HG02852 (cell line): ENCODE results near the gene AGK.

Source experiments
- ATAC-seq: cut with Tn5 transposase; IDR thresholded peaks from one replicate; pipeline ENCODE4 v1.9.1; 2021; ENCODE audit warnings: mild to moderate bottlenecking, moderate library complexity; ENCODE audit not compliant: unreplicated experiment

Gene AGK

GRCh38 chr7:141584935-141585334 lies 33.7 kb downstream of the AGK start:
- no peak for ATAC-seq

- ATAC-seq: peak; percentile 94
These were observed 34.6 kb downstream of the AGK start for GRCh38 chr7:141585592-141586510.

- ATAC-seq: no peak
These were observed 35.7 kb downstream of the AGK start for GRCh38 chr7:141586878-141587277.

- ATAC-seq: no peak
These were observed 36.1 kb downstream of the AGK start for GRCh38 chr7:141587304-141587703.

- ATAC-seq: no peak
These were observed 37.7 kb downstream of the AGK start for GRCh38 chr7:141588912-141589311.

GRCh38 chr7:141590071-141590470 lies 38.9 kb downstream of the AGK start:
- no peak for ATAC-seq

GRCh38 chr7:141590666-141591065 lies 39.5 kb downstream of the AGK start:
- no peak for ATAC-seq

- ATAC-seq: peak; percentile 90
These were observed 41.9 kb downstream of the AGK start for GRCh38 chr7:141593134-141593533.

- ATAC-seq: no peak
These were observed 46.8 kb downstream of the AGK start for GRCh38 chr7:141597966-141598365.

- ATAC-seq: no peak
These were observed 47.2 kb downstream of the AGK start for GRCh38 chr7:141598408-141598807.

GRCh38 chr7:141600168-141601006 lies 49.2 kb downstream of the AGK start:
- ATAC-seq: no peak

GRCh38 chr7:141609576-141609975 lies 58.4 kb downstream of the AGK start:
- ATAC-seq: no peak

- no peak for ATAC-seq
These were observed 59.5 kb downstream of the AGK start for GRCh38 chr7:141610671-141611070.

- no peak for ATAC-seq
These were observed 61.7 kb downstream of the AGK start for GRCh38 chr7:141612861-141613260.

- no peak for ATAC-seq
These were observed 66.1 kb downstream of the AGK start for GRCh38 chr7:141617280-141617679.

GRCh38 chr7:141619745-141620144 lies 68.5 kb downstream of the AGK start:
- no peak for ATAC-seq

GRCh38 chr7:141624763-141625162 lies 73.6 kb downstream of the AGK start:
- no peak for ATAC-seq

GRCh38 chr7:141630621-141631020 lies 79.4 kb downstream of the AGK start:
- no peak for ATAC-seq

- no peak for ATAC-seq
These were observed 80.3 kb downstream of the AGK start for GRCh38 chr7:141631525-141631924.

GRCh38 chr7:141634065-141634464 lies 82.9 kb downstream of the AGK start:
- no peak for ATAC-seq

GRCh38 chr7:141636053-141636452 lies 84.8 kb downstream of the AGK start:
- no peak for ATAC-seq
